ENCODE data around the gene KRT33B. TPM values are rescaled to one million over a fixed set of nuclear protein-coding genes. Genes with fewer than 3 reads are reported as not detected.

KRT33B gene
- total RNA-seq, 1 experiment from 2014 or later: not detected

DNA sequence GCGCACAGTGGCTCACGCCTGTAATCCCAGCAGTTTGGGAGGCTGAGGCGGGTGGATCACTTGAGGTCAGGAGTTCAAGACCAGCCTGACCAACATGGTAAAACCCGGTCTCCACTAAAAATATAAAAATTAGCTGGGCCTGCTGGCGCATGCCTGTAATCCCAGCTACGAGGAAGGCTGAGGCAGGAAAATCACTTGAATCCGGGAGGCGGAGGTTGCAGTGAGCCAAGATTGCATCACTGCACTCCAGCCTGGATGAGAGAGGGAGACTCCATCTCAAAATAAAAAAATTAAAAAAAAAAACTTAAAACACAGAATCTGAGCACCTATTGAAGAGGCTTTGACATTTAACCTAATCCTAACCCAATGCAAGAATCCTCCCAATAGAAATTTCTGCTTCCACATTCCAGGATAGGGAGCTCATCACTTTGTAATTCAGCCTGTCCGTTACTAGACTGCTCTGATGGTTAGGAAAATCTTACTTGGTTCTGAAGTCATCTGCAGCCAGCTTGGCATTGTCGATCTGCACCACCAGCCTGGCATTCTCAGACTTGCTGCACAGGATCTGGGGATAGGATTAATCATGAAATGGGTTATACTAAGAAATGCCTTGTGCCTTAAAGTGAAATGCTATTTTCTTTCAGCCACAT is 2.1 kb downstream of the KRT33B start:
- H3K9me3 Mint-ChIP-seq: no peaks in the 10 kb centered on the region
- no peak for DNase-seq
- Histone ChIP-seq H2BK20ac (ENCODE audit: low read depth, low read length, poor library complexity, severe bottlenecking) (no peak overlapping the region), H3K79me1 (ENCODE audit: insufficient read depth, low read depth, low read length, poor library complexity, severe bottlenecking) (no peaks in the 10 kb centered on the region), H2BK15ac (ENCODE audit: low read depth, low read length) (no peak overlapping the region), H4K8ac (replicated peaks; ENCODE audit: insufficient read length, low read depth, low read length) (no peak overlapping the region), H2AK5ac (ENCODE audit: insufficient read length, low read length) (no peak overlapping the region), H3K4ac (ENCODE audit: low read depth, low read length) (no peak overlapping the region), H3K79me2 (ENCODE audit: insufficient read depth, low read length) (no peaks in the 10 kb centered on the region), H3K4me1 (ENCODE audit: insufficient read depth, low read length) (no peaks in the 10 kb centered on the region), H4K5ac (ENCODE audit: insufficient read length, low read depth, low read length) (no peak overlapping the region), H2AFZ (ENCODE audit: low read length) (no peak overlapping the region), H2BK120ac (ENCODE audit: low read depth, low read length, poor library complexity, severe bottlenecking) (no peak overlapping the region), H3K23ac (ENCODE audit: insufficient read length, low read depth, low read length) (no peak overlapping the region), H3T11ph (ENCODE audit: low read length) (no peak overlapping the region), H3K23me2 (ENCODE audit: insufficient read length, low read depth, low read length, poor library complexity, severe bottlenecking) (no peaks in the 10 kb centered on the region), H3K18ac (ENCODE audit: insufficient read length, low read depth, low read length) (no peak overlapping the region), H3K9me3 (ENCODE audit: control insufficient read depth, low read depth, low read length) (no peaks in the 10 kb centered on the region), H3K56ac (ENCODE audit: insufficient read length, low read depth, low read length) (no peak overlapping the region), H4K91ac (ENCODE audit: insufficient read length, low read depth, low read length) (no peak overlapping the region), H3K27ac (ENCODE audit: insufficient read length, low read depth, low read length) (no peak overlapping the region), H3K4me2 (ENCODE audit: insufficient read depth, insufficient read length, low read length) (no peak overlapping the region), H3K27me3 (ENCODE audit: insufficient read depth, low read length) (no peaks in the 10 kb centered on the region), H4K20me1 (ENCODE audit: control insufficient read depth, insufficient read depth, insufficient read length) (no peaks in the 10 kb centered on the region), H2BK12ac (ENCODE audit: insufficient read length, low read depth, low read length) (no peak overlapping the region), H3K9ac (ENCODE audit: extremely low read depth, insufficient read length, low read length) (no peak overlapping the region), H3K14ac (ENCODE audit: insufficient read depth, low read length) (no peak overlapping the region), H2BK5ac (ENCODE audit: insufficient read length, low read length) (no peak overlapping the region)
- peaks cover 4% of the 10 kb centered on the region; the same call in 1 of the 2 replicates for H3K27me3 Mint-ChIP-seq (ENCODE audit: low read depth)
- no peaks in the 10 kb centered on the region for H3K4me1 Mint-ChIP-seq
- WGBS (ENCODE audit: extremely low coverage, insufficient read length, low lambda C conversion rate): no CpG with 5 or more reads among the region's 10 CpGs
- H3K4me3 Mint-ChIP-seq: no peak overlapping the region
- TF ChIP-seq, protein P1, sequence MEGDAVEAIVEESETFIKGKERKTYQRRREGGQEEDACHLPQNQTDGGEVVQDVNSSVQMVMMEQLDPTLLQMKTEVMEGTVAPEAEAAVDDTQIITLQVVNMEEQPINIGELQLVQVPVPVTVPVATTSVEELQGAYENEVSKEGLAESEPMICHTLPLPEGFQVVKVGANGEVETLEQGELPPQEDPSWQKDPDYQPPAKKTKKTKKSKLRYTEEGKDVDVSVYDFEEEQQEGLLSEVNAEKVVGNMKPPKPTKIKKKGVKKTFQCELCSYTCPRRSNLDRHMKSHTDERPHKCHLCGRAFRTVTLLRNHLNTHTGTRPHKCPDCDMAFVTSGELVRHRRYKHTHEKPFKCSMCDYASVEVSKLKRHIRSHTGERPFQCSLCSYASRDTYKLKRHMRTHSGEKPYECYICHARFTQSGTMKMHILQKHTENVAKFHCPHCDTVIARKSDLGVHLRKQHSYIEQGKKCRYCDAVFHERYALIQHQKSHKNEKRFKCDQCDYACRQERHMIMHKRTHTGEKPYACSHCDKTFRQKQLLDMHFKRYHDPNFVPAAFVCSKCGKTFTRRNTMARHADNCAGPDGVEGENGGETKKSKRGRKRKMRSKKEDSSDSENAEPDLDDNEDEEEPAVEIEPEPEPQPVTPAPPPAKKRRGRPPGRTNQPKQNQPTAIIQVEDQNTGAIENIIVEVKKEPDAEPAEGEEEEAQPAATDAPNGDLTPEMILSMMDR (conservative IDR thresholded peaks at IDR 0.05): no peak
- H3K36me3 Mint-ChIP-seq (ENCODE audit: insufficient read depth in 1 of 3, low read depth in 3 of 3): no peaks in the 10 kb centered on the region
- no peak overlapping the region for H3K27ac Mint-ChIP-seq

Data from H9 (cell line).